Measurements from ENCODE around the gene MTUS2.

GRCh38 chr13:29456419-29456818, 636.3 kb downstream of the MTUS2 start:
- no peak for TF ChIP-seq POLR2A (IDR thresholded peaks at IDR 0.05; ENCODE audit: low read depth, low read length)
- TF ChIP-seq POLR2AphosphoS5 (IDR thresholded peaks at IDR 0.05; ENCODE audit: low read depth, low read length), result no peak
- no peak for TF ChIP-seq TAF1 (IDR thresholded peaks at IDR 0.05; ENCODE audit: low read depth, low read length)
- TF ChIP-seq PAX5 (IDR thresholded peaks at IDR 0.05; ENCODE audit: insufficient read depth, low read length, severe bottlenecking), result no peak
